Natural killer cell (primary cell): Measurements from ENCODE around the gene ALAS1. TPM values are rescaled to one million over a fixed set of nuclear protein-coding genes. Genes with fewer than 3 reads are reported as not detected.

Experiments used
- ATAC-seq, 3 donors: fragments of 150-1000 bp in 2 of 3; fragments of 200-7000 bp in 1 of 3; cut with Tn5 transposase; 1 replicate in 1 of 3; 2 replicates in 2 of 3; pipeline ENCODE4 v1.10.0; 2021; ENCODE audit warnings: mild to moderate bottlenecking in 2 of 3, moderate library complexity in 2 of 3
- DNase-seq, 2 donors: peaks; one replicate each; pipeline versions ENCODE4 v3.0.0 to v3.0.0-alpha.2; 2013 to 2021; ENCODE audit warnings: mixed read lengths in 1 of 2
- H3K27ac ChIP-seq: one replicate; pipeline ENCODE4 v1.5.1; 2013; ENCODE audit warnings: mild to moderate bottlenecking, low read length
- H3K27me3 ChIP-seq: one replicate; pipeline ENCODE4 v1.6.1; 2013; ENCODE audit warnings: low read length; ENCODE audit not compliant: control insufficient read depth, insufficient read depth
- H3K36me3 ChIP-seq: one replicate; pipeline ENCODE4 v1.6.1; 2013; ENCODE audit warnings: low read length; ENCODE audit not compliant: control insufficient read depth, insufficient read depth
- H3K4me1 ChIP-seq: one replicate; pipeline ENCODE4 v1.6.1; 2013; ENCODE audit warnings: low read length; ENCODE audit not compliant: control insufficient read depth, insufficient read depth
- H3K4me3 ChIP-seq: one replicate; pipeline ENCODE4 v1.5.1; 2013; ENCODE audit warnings: low read length
- H3K9me3 ChIP-seq: one replicate; pipeline ENCODE4 v1.6.1; 2013; ENCODE audit warnings: low read length; ENCODE audit not compliant: control insufficient read depth, insufficient read depth
- H3K27ac Mint-ChIP-seq, 2 donors: one replicate each; pipeline ENCODE4 v1.8.0; 2022; ENCODE audit warnings: mild to moderate bottlenecking in 2 of 2, mixed read lengths in 2 of 2, moderate library complexity in 1 of 2
- H3K27me3 Mint-ChIP-seq, 2 donors: one replicate each; pipeline ENCODE4 v1.8.0; 2022; ENCODE audit warnings: low read depth in 2 of 2, mixed read lengths in 2 of 2
- H3K36me3 Mint-ChIP-seq: one replicate; pipeline ENCODE4 v1.8.0; 2022; ENCODE audit warnings: mixed read lengths
- H3K4me1 Mint-ChIP-seq, 2 donors: one replicate each; pipeline ENCODE4 v1.8.0; 2022; ENCODE audit warnings: mixed read lengths in 2 of 2
- H3K4me3 Mint-ChIP-seq: one replicate; pipeline ENCODE4 v1.8.0; 2022; ENCODE audit warnings: mild to moderate bottlenecking, moderate library complexity, mixed read lengths
- H3K9me3 Mint-ChIP-seq, 2 donors: one replicate each; pipeline ENCODE4 v1.8.0; 2022; ENCODE audit warnings: mixed read lengths in 2 of 2
- CTCF ChIP-seq: fragments of 200-600 bp; IDR thresholded peaks from one replicate; pipeline ENCODE4 v1.8.0; 2022; ENCODE audit warnings: antibody characterized with exemption
- WGBS: methylation state at CpG from one replicate; pipeline ENCODE4 v1.1.7; 2013; ENCODE audit warnings: missing lambda C conversion rate; ENCODE audit not compliant: insufficient coverage; 5-methylcytosine and 5-hydroxymethylcytosine counted together
- intact Hi-C: fragments of 100-400 bp; cut with micrococcal nuclease; formaldehyde crosslinking; loops from one replicate; pipeline ENCODE4 v1.14.2; 2022
- total RNA-seq, 4 donors: library from RNA; stranded (reverse); fragments of 120-200 nt in 1 of 4; gene quantifications; one replicate each; pipeline versions ENCODE4 v1.2.3 to v1.2.4, GENCODE V29; 2013 to 2022

ALAS1 gene
- total RNA-seq, 3 donors from 2014 or later (not counting 1 experiment from before 2014, with no cell fraction given), result 17.0 to 34.5 (median 33.4) TPM

- H3K4me1 ChIP-seq, result peaks cover 41% of the 10 kb centered on the region
- intact Hi-C loops, result no loop called here
- H3K4me1 Mint-ChIP-seq, result peaks cover 0 to 18% of the 10 kb centered on the region in 2 donors
Measured at GRCh38 chr3:52225452-52226228, 27.7 kb downstream of the ALAS1 start, which contains the start of gene TLR9. TLR9 (minus strand) TSS chr3:52225645; CDS start chr3:52225529, 116 bp downstream.

GRCh38 chr3:52226229-52226817 lies 28.4 kb downstream of the ALAS1 start:
- H3K27me3 Mint-ChIP-seq, result no peaks in the 10 kb centered on the region
- Histone ChIP-seq H3K27ac (peak overlapping the region; percentile 59), H3K36me3 (peaks cover 37% of the 10 kb centered on the region), H3K4me1 (peaks cover 39% of the 10 kb centered on the region), H3K27me3 (no peaks in the 10 kb centered on the region), H3K4me3 (no peak overlapping the region), H3K9me3 (no peaks in the 10 kb centered on the region)
- 55% methylated on average over 5 of the region's 5 CpGs for WGBS
- peaks cover 1 to 20% of the 10 kb centered on the region in 2 donors for H3K4me1 Mint-ChIP-seq
- no peak for TF ChIP-seq CTCF
- intact Hi-C loops, result no loop called here
- H3K27ac Mint-ChIP-seq, result peak overlapping the region; percentile 56 to 81
- H3K4me3 Mint-ChIP-seq, result no peak overlapping the region
- no peaks in the 10 kb centered on the region for H3K9me3 Mint-ChIP-seq
- ATAC-seq, result no peak
- peak in 1 of 2 donors; percentile 13 for DNase-seq
- no peaks in the 10 kb centered on the region for H3K36me3 Mint-ChIP-seq

More at GRCh38 chr3:52225452-52226228, 27.7 kb downstream of the ALAS1 start, which contains the start of gene TLR9:
- Histone ChIP-seq H3K4me3 (peak within 1 kb of the TSS; percentile 35), H3K9me3 (no peaks in the 10 kb centered on the region), H3K27me3 (no peaks in the 10 kb centered on the region), H3K27ac (peak within 1 kb of the TSS; percentile 59), H3K36me3 (peaks cover 31% of the 10 kb centered on the region)
- DNase-seq (peak in 1 of 2 donors; percentile 45), ATAC-seq (peak in 2 of 3 donors; percentile 42 to 46)
- H3K27ac Mint-ChIP-seq, result peak within 1 kb of the TSS; percentile 56 to 81
- H3K4me3 Mint-ChIP-seq, result no peak within 1 kb of the TSS
- TF ChIP-seq CTCF, result no peak
- WGBS, result 33% methylated on average over 7 of the region's 9 CpGs
- H3K27me3 Mint-ChIP-seq, result no peaks in the 10 kb centered on the region
- H3K36me3 Mint-ChIP-seq, result no peaks in the 10 kb centered on the region
- H3K9me3 Mint-ChIP-seq, result no peaks in the 10 kb centered on the region

GRCh38 chr3:52227117-52227516 lies 29.2 kb downstream of the ALAS1 start:
- Mint-ChIP-seq H3K9me3 (no peaks in the 10 kb centered on the region), H3K4me3 (no peak overlapping the region), H3K4me1 (peaks cover 8 to 28% of the 10 kb centered on the region in 2 donors), H3K36me3 (no peaks in the 10 kb centered on the region), H3K27me3 (no peaks in the 10 kb centered on the region), H3K27ac (peak overlapping the region; percentile 56 to 81)
- ATAC-seq (no peak), DNase-seq (peak in 1 of 2 donors; percentile 32)
- no peak for TF ChIP-seq CTCF
- Histone ChIP-seq H3K4me3 (no peak overlapping the region), H3K36me3 (peaks cover 43% of the 10 kb centered on the region), H3K4me1 (peaks cover 39% of the 10 kb centered on the region), H3K27me3 (no peaks in the 10 kb centered on the region), H3K9me3 (no peaks in the 10 kb centered on the region), H3K27ac (no peak overlapping the region)
- 89% methylated on average over 4 of the region's 4 CpGs for WGBS
- intact Hi-C loops, result no loop called here
